ENCODE results near the gene SLC26A9.
"Not testable (repeated sequence)": the region's sequence is repeated elsewhere in the genome, so short reads cannot be mapped to it uniquely, and the experiment has no call there.

SLC26A9 gene

GRCh38 chr1:205925736-205926135 is 17.5 kb downstream of the SLC26A9 start:
- DNase-seq (ENCODE audit: low read depth in 2 of 2), result no peak

GRCh38 chr1:205924460-205924790 is 18.8 kb downstream of the SLC26A9 start:
- DNase-seq (ENCODE audit: low read depth in 2 of 2), result no peak

- DNase-seq (ENCODE audit: low read depth in 2 of 2), result no peak
Observed at GRCh38 chr1:205923651-205924459, 19.4 kb downstream of the SLC26A9 start.

- DNase-seq (ENCODE audit: low read depth in 2 of 2), result no peak
Observed at GRCh38 chr1:205922806-205923205, 20.4 kb downstream of the SLC26A9 start.

GRCh38 chr1:205922314-205922713 is 20.9 kb downstream of the SLC26A9 start:
- no peak for DNase-seq (ENCODE audit: low read depth in 2 of 2)

- DNase-seq (ENCODE audit: low read depth in 2 of 2), result no peak
Observed at GRCh38 chr1:205921570-205921909, 21.7 kb downstream of the SLC26A9 start.

- DNase-seq (ENCODE audit: low read depth in 2 of 2), result no peak
Observed at GRCh38 chr1:205920861-205921569, 22.2 kb downstream of the SLC26A9 start.

- DNase-seq (ENCODE audit: low read depth in 2 of 2), result no peak
Observed at GRCh38 chr1:205920159-205920558, 23.1 kb downstream of the SLC26A9 start.

- DNase-seq (ENCODE audit: low read depth in 2 of 2), result peak; percentile 33 to 40
Observed at GRCh38 chr1:205918955-205919746, 24.1 kb downstream of the SLC26A9 start.

- DNase-seq (ENCODE audit: low read depth in 2 of 2), result no peak
Observed at GRCh38 chr1:205917466-205918238, 25.6 kb downstream of the SLC26A9 start.

- DNase-seq (ENCODE audit: low read depth in 2 of 2), result no peak
Observed at GRCh38 chr1:205916541-205916940, 26.7 kb downstream of the SLC26A9 start.

- DNase-seq (ENCODE audit: low read depth in 2 of 2), result no peak
Observed at GRCh38 chr1:205915354-205915990, 27.8 kb downstream of the SLC26A9 start.

GRCh38 chr1:205914730-205915129 is 28.5 kb downstream of the SLC26A9 start:
- DNase-seq (ENCODE audit: low read depth in 2 of 2), result no peak

- DNase-seq (ENCODE audit: low read depth in 2 of 2), result no peak
Observed at GRCh38 chr1:205914155-205914507, 29.1 kb downstream of the SLC26A9 start.

- no peak for DNase-seq (ENCODE audit: low read depth in 2 of 2)
Observed at GRCh38 chr1:205913451-205914154, 29.7 kb downstream of the SLC26A9 start.

- DNase-seq (ENCODE audit: low read depth in 2 of 2), result no peak
Observed at GRCh38 chr1:205907794-205908193, 35.5 kb downstream of the SLC26A9 start.

- not testable (repeated sequence) for DNase-seq (ENCODE audit: low read depth in 2 of 2)
Observed at GRCh38 chr1:205905095-205905494, 38.2 kb downstream of the SLC26A9 start.

GRCh38 chr1:205896351-205896750 is 46.9 kb downstream of the SLC26A9 start:
- DNase-seq (ENCODE audit: low read depth in 2 of 2), result no peak

GRCh38 chr1:205894119-205894518 is 49.1 kb downstream of the SLC26A9 start:
- not testable (repeated sequence) for DNase-seq (ENCODE audit: low read depth in 2 of 2)

- not testable (repeated sequence) for DNase-seq (ENCODE audit: low read depth in 2 of 2)
Observed at GRCh38 chr1:205892175-205892574, 51.1 kb downstream of the SLC26A9 start.

- DNase-seq (ENCODE audit: low read depth in 2 of 2), result not testable (repeated sequence)
Observed at GRCh38 chr1:205891481-205891880, 51.8 kb downstream of the SLC26A9 start.

Measured in stimulated activated CD8-positive, alpha-beta memory T cell treated with anti-CD3 and anti-CD28 coated beads, Interleukin-7, amount 100 ng/mL, for 4 hours (primary cell).